ENCODE results near the gene ADAMTS17. TPM values are rescaled to one million over a fixed set of nuclear protein-coding genes. Genes with fewer than 3 reads are reported as not detected.
A peak's percentile ranks its signal among the peaks of the same experiment; 100 is the strongest.

ADAMTS17 gene
- total RNA-seq, 4 donors from 2014 or later, result 5.0 to 16.2 (median 11.6) TPM

GRCh38 chr15:100348578-100348977, 6.8 kb upstream of the ADAMTS17 start:
- no peak for DNase-seq
- no peak overlapping the region for H3K4me3 ChIP-seq
- no peaks in the 10 kb centered on the region for H3K27me3 ChIP-seq
- no peaks in the 10 kb centered on the region for H3K36me3 ChIP-seq
- in situ Hi-C loops (cut with MboI; ENCODE audit: low sequenced_read_pairs in 4 of 4), result loop anchor here (5.0 to 10.0 kb wide), 3 partner anchors 216 to 656 kb away; no protein-coding TSS in a partner anchor
- no peaks in the 10 kb centered on the region for H3K9me3 ChIP-seq
- ATAC-seq, result no peak
- peaks cover 8 to 9% of the 10 kb centered on the region in 2 donors for H3K4me1 ChIP-seq
- intact Hi-C loops (cut with DNase I; ENCODE audit: low total_unique reads), result loop anchor here (10.0 kb wide), 1 partner anchor 906 kb away; the partner anchor contains the start of gene CHSY1
- TF ChIP-seq POLR2A (IDR thresholded peaks at IDR 0.05) (no peak), CTCF (IDR thresholded peaks at IDR 0.05 in 4 of 5, conservative IDR thresholded peaks at IDR 0.05 in 1 of 5) (no peak)
- H3K27ac ChIP-seq, result peak overlapping the region in 1 of 4 donors; percentile 95

- no peak for ATAC-seq
- peak overlapping the region in 2 of 4 donors; percentile 6 to 12 for H3K27ac ChIP-seq
- TF ChIP-seq CTCF (IDR thresholded peaks at IDR 0.05 in 4 of 5, conservative IDR thresholded peaks at IDR 0.05 in 1 of 5), result no peak
- TF ChIP-seq POLR2A (IDR thresholded peaks at IDR 0.05), result no peak
- H3K9me3 ChIP-seq, result no peaks in the 10 kb centered on the region
- no peak overlapping the region for H3K4me3 ChIP-seq
- H3K27me3 ChIP-seq, result no peaks in the 10 kb centered on the region
- H3K36me3 ChIP-seq, result no peaks in the 10 kb centered on the region
- intact Hi-C loops (cut with DNase I; ENCODE audit: low total_unique reads) (loop anchor here (10.0 kb wide), 1 partner anchor 908 kb away; the partner anchor contains the start of gene CHSY1), in situ Hi-C loops (cut with MboI; ENCODE audit: low sequenced_read_pairs in 4 of 4) (loop anchor here (5.0 to 10.0 kb wide), 3 partner anchors 218 to 658 kb away; no protein-coding TSS in a partner anchor)
- DNase-seq, result no peak
- H3K4me1 ChIP-seq, result peaks cover 9 to 13% of the 10 kb centered on the region in 2 donors
These were observed 5.2 kb upstream of the ADAMTS17 start for GRCh38 chr15:100346866-100347512.

GRCh38 chr15:100345438-100345837, 3.7 kb upstream of the ADAMTS17 start:
- intact Hi-C loops (cut with DNase I; ENCODE audit: low total_unique reads), result loop anchor here (10.0 kb wide), 1 partner anchor 909 kb away; the partner anchor contains the start of gene CHSY1
- Histone ChIP-seq H3K27ac (no peak overlapping the region), H3K4me3 (no peak overlapping the region), H3K9me3 (no peaks in the 10 kb centered on the region), H3K4me1 (peaks cover 13 to 15% of the 10 kb centered on the region in 2 donors), H3K27me3 (no peaks in the 10 kb centered on the region), H3K36me3 (no peaks in the 10 kb centered on the region)
- in situ Hi-C loops (cut with MboI; ENCODE audit: low sequenced_read_pairs in 4 of 4), result loop anchor here (5.0 to 10.0 kb wide), 3 partner anchors 219 to 659 kb away; no protein-coding TSS in a partner anchor
- DNase-seq, result no peak
- TF ChIP-seq CTCF (IDR thresholded peaks at IDR 0.05 in 4 of 5, conservative IDR thresholded peaks at IDR 0.05 in 1 of 5), result no peak
- no peak for TF ChIP-seq POLR2A (IDR thresholded peaks at IDR 0.05)
- ATAC-seq, result no peak

GRCh38 chr15:100343251-100343650, 1.5 kb upstream of the ADAMTS17 start:
- TF ChIP-seq POLR2A (IDR thresholded peaks at IDR 0.05) (no peak), CTCF (IDR thresholded peaks at IDR 0.05 in 4 of 5, conservative IDR thresholded peaks at IDR 0.05 in 1 of 5) (no peak)
- Histone ChIP-seq H3K27me3 (no peaks in the 10 kb centered on the region), H3K9me3 (no peaks in the 10 kb centered on the region), H3K27ac (no peak overlapping the region), H3K36me3 (no peaks in the 10 kb centered on the region), H3K4me3 (no peak overlapping the region), H3K4me1 (peaks cover 7 to 10% of the 10 kb centered on the region in 2 donors)
- in situ Hi-C loops (cut with MboI; ENCODE audit: low sequenced_read_pairs in 4 of 4) (loop anchor here in 2 of 4 donors (10.0 kb wide), 2 partner anchors 222 to 662 kb away; no protein-coding TSS in a partner anchor), intact Hi-C loops (cut with DNase I; ENCODE audit: low total_unique reads) (loop anchor here (5.0 to 10.0 kb wide), 2 partner anchors 664 to 912 kb away; partner anchors contain the start of gene CHSY1)
- ATAC-seq (no peak), DNase-seq (no peak)
